ENCODE results near the gene CEBPG.
A peak's percentile ranks its signal among the peaks of the same experiment; 100 is the strongest.

Gene CEBPG

DNA sequence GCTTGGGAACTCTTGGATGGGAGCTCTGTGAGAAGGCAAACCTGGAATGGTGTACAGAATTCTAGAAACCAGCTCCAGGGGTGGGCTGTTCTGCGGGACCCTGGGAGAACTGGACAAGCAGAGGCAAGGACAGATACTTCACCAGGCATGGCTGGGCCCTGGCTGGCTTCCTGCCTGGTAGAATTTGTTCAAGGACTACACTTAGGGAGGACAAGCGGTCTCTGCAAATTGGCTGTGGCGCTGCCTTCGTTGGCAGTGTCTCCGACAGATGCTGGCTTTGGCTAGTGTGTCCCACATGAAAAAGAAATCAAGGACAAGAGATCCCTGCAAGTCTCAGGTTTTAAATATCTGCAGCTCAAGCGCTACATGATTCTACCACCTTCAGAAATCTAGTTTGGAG is 12.4 kb downstream of the CEBPG start:
- Mint-ChIP-seq H3K9me3 (no peaks in the 10 kb centered on the region), H3K36me3 (peaks cover 21% of the 10 kb centered on the region), H3K27ac (no peak overlapping the region), H3K27me3 (no peaks in the 10 kb centered on the region), H3K4me3 (no peak overlapping the region), H3K4me1 (peaks cover 26% of the 10 kb centered on the region)
- no peak for ATAC-seq

- Mint-ChIP-seq H3K9me3 (no peaks in the 10 kb centered on the region), H3K27me3 (no peaks in the 10 kb centered on the region), H3K27ac (no peak overlapping the region), H3K4me3 (no peak overlapping the region), H3K4me1 (peaks cover 21% of the 10 kb centered on the region), H3K36me3 (peaks cover 17% of the 10 kb centered on the region)
- ATAC-seq = no peak
Observed at GRCh38 chr19:33386361-33386858, 12.9 kb downstream of the CEBPG start.

GRCh38 chr19:33387351-33388230 is 14.1 kb downstream of the CEBPG start:
- no peak overlapping the region for H3K27ac Mint-ChIP-seq
- H3K9me3 Mint-ChIP-seq = no peaks in the 10 kb centered on the region
- no peak overlapping the region for H3K4me3 Mint-ChIP-seq
- no peaks in the 10 kb centered on the region for H3K27me3 Mint-ChIP-seq
- H3K4me1 Mint-ChIP-seq = peaks cover 13% of the 10 kb centered on the region
- peaks cover 17% of the 10 kb centered on the region for H3K36me3 Mint-ChIP-seq
- ATAC-seq = no peak

DNA sequence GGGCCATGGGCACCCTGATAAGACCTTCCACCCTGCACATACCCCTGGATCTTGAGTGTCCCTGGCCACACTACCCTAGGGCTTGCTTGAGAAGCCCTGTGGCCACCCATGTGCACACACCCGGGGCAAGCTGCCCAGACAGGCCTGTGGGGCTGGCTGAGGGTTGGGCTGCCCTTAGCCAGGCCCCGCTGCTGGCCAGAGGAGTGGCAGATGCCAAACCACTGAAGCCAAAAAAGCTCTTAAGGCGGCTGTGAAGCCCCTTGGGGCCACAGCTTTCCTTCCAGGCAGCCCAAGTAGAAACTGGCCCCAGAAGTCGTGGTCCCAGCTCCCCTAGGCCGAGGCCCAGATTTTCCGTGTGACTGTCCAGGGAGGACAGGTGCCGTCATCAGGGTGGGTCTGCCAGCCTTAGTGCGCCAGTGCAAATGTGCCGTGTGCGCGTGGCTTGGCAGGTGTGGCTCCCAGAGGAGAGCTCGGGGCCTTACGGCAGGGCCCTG is 14.8 kb downstream of the CEBPG start:
- peaks cover 8% of the 10 kb centered on the region for H3K4me1 Mint-ChIP-seq
- no peak for ATAC-seq
- H3K9me3 Mint-ChIP-seq = no peaks in the 10 kb centered on the region
- peaks cover 17% of the 10 kb centered on the region for H3K36me3 Mint-ChIP-seq
- H3K27me3 Mint-ChIP-seq = no peaks in the 10 kb centered on the region
- no peak overlapping the region for H3K27ac Mint-ChIP-seq
- H3K4me3 Mint-ChIP-seq = no peak overlapping the region

DNA sequence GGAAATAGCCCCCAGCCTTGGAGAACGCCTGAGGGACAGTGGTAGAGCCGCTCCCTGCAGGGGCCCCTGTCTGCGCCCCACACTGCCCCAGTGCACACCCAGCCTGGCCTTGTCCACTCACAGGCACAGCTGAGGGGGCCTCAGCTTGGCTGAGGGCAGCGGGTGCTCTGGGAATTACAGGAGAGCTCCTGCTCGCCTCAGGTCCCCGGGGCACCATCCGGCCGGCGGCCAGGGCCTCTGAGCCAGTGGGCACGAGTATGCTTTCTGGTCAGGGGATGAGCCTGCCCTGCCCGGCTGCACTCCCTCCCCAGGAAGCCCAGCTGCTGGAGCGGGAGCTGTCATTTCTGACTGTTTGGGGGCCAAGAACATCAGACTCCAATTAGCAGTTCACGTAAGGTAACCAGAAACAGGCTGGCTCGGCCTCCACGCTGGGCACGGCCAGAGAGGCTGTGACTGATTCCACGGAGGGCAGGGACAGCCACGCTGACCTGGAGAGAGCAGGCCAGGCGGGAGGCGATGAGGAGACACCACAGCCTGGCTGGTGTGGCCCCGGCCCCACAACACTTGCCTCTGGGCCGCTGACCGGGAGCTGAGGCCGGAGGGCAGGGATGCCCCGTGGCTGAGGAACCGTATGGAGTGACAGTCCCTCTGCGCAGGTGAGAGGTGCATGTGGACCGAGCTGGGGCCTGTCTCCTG is 15.4 kb downstream of the CEBPG start:
- Mint-ChIP-seq H3K27me3 (no peaks in the 10 kb centered on the region), H3K9me3 (no peaks in the 10 kb centered on the region), H3K4me1 (peaks cover 4% of the 10 kb centered on the region), H3K27ac (no peak overlapping the region), H3K4me3 (no peak overlapping the region), H3K36me3 (peaks cover 14% of the 10 kb centered on the region)
- ATAC-seq = no peak

DNA sequence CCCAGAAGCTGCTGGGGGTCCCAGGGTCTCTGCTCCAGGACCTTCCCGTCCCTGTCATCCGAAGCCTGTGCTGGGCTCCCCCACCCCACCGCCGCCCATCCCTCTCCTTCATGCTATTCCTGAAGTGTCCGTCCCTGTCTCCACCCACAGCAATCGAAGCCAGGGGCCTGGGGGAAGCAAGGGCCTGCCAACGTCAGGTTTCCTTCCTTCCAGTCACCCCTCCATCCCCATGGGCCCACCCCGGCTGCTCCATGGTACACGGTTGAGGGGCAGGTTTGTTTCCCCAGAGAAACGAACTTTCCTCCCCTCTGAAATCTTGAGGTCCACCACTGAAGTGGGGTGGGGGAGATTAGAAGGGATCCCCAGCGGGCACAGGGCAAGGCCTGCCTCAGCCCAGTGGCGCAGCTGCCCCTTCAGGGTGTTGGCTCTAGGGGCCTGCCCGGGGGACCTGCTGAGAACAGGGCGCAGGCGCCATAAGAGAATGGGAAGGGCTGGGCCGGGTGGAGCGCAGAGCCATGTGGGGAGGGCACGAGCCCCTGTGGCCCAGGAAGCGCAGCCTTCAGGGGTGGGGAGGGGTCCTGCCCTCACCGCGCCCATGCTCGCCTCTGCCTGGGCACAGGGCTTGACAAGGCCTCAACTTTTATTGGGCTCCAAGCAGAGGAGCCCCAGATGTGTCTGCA is 16.1 kb downstream of the CEBPG start:
- no peak overlapping the region for H3K4me3 Mint-ChIP-seq
- H3K27ac Mint-ChIP-seq = no peak overlapping the region
- no peaks in the 10 kb centered on the region for H3K27me3 Mint-ChIP-seq
- ATAC-seq = peak; percentile 5
- no peaks in the 10 kb centered on the region for H3K4me1 Mint-ChIP-seq
- no peaks in the 10 kb centered on the region for H3K9me3 Mint-ChIP-seq
- peaks cover 10% of the 10 kb centered on the region for H3K36me3 Mint-ChIP-seq

DNA sequence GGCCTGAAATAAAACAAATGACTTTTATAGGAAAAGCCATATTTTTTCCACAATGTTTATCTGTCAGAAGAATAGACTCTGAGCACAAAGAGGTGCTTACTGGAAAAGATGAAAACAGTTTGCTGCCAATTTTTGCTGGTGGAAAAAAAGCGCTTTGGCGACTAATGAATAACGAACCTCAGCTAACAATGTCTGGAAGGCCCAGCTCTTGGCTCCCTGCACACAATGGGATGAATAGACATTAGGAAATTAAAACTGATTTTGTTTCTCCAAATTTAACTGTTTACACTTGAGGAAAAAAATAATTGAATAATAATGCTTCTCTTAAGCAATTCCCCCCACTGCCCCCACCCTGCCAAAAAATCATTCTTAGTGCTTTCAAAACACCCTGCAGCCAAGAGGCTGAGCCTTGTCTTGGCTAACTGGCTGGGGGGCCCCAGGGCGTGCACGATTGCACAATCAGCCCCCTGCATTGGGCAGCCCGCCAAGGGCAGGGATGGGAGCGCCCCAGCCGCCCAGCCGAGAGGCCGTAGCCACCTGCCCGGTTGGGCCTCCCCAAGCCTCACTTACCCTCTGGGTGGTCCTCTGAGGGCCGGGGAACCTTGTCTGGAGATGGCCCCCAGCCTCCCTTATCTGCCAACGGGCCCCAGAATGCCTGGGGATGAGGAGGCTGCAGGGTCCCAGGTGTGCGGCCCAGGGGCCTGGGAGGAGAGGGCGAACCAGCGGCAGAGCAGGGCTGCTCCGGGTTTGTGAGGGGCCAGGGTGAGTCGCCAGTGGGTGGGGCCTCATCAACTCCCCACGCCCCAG is 16.8 kb downstream of the CEBPG start:
- H3K4me1 Mint-ChIP-seq = no peaks in the 10 kb centered on the region
- H3K27me3 Mint-ChIP-seq = no peaks in the 10 kb centered on the region
- no peak overlapping the region for H3K27ac Mint-ChIP-seq
- no peak overlapping the region for H3K4me3 Mint-ChIP-seq
- H3K9me3 Mint-ChIP-seq = no peaks in the 10 kb centered on the region
- H3K36me3 Mint-ChIP-seq = peaks cover 10% of the 10 kb centered on the region
- no peak for ATAC-seq

DNA sequence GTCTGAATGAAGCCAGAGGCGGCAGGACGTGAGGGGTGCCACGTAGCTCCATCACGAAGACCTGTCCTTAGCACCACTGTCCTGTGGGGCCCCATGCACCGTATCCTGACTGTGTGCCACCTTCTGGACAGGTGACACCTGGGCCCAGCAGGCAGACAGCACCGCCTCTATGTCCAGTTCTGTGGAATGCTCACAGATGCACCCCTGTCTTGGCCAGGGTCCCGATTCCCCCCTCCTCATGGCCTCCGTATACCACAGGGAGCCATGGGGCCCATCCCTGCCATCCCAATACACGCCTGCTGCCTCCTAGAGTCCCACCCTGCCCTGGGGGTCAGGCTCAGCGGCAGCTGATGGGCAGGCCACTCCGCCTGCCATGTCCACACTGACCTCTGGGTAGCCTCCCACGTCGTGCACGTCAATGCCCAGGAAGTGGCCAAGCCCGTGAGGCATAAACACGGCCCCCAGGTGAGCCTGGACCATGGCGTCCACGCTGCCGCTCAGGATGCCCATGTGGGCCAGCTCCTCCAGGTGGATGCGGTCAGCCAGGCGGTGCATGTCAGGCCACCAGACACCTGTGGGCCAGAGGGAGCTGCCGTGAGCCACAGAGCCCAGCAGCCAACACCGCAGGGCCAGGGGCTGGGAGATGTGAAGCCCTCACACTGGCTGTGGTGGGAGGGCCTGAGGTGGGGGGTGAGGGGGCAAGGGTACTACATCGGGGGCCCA is 17.6 kb downstream of the CEBPG start:
- no peak for ATAC-seq

DNA sequence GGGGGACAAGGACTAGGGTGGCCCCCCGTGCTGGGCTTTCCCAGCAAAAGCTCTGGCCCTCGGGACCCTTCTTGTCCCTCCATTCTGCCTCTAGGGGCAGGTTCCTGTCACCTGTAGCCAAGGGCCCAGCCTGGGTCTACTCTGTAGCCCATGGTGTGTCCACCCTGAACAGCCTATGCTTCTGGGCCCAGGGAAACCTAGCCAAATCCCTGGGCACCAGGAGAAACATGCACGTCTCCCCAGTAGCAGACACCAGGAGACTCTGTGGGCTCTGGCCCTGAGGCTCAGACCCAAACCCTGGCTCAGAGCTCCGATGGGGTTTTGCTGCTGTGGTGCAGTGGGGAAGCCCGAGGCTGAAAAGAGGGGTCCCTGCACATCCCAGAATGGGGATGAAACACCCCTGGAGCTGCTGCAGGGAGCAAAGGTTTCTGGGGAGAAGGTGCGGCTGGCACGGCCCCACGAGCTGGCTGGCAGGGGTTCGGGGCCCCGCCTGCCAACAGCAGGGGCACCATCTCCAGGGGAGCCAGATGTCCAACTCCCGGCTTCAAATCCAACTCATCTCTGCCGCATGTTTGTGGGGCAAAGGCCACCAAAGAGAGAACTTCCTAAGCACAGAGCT is 18.2 kb downstream of the CEBPG start:
- Mint-ChIP-seq H3K36me3 (peaks cover 8% of the 10 kb centered on the region), H3K4me3 (no peak overlapping the region), H3K27ac (no peak overlapping the region), H3K27me3 (no peaks in the 10 kb centered on the region), H3K4me1 (no peaks in the 10 kb centered on the region), H3K9me3 (no peaks in the 10 kb centered on the region)
- no peak for ATAC-seq

More for the DNA sequence above, 17.6 kb downstream of the CEBPG start:
- Mint-ChIP-seq H3K36me3 (peaks cover 10% of the 10 kb centered on the region), H3K9me3 (no peaks in the 10 kb centered on the region), H3K27me3 (no peaks in the 10 kb centered on the region), H3K4me1 (no peaks in the 10 kb centered on the region), H3K4me3 (no peak overlapping the region), H3K27ac (no peak overlapping the region)

DNA sequence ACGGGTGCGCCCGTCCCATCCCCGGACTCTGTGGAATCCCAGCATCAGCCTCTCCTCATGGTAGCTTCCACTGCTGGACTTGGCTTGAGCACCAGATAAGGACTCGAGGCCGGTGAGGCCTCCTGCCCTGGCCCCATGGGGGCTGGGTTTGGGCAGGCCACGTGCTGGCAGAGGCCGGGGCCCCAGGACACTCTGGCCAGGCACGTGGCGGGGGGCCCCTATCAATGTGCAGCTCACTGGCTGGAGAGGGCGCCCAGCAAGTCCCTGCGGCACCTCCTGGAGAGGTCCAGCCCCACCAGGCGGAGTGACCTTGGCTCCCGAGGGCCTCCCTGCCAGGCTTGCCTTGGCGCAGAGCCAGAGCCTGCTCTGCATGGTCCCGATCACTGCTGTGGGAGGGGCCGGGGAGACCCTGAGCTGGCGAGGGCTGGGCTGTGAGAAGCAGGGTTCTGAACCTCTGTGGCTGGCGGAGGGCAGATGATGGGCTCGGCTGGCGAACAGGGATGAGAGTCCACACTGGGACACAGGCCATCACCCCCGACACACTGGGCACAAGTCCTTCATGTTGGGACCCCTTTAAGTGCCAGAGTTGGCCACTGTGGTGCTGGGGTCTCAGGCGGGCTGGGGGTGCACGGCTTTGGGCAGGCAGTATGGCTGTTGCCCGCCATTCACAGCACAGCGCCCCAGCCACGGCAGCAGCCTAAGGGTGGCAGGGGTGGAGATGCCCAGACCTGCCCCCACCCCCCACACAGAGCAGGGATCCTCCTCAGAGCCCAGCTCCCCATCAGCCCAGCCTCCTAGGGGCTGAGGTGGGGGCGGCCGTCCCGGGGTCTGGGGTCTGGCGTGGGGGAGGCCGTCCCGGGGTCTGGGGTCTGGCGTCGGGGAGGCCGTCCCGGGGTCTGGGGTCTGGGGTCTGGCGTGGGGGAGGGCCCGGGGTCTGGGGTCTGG is 19.1 kb downstream of the CEBPG start:
- Mint-ChIP-seq H3K4me1 (no peaks in the 10 kb centered on the region), H3K27ac (no peak overlapping the region), H3K27me3 (no peaks in the 10 kb centered on the region), H3K9me3 (no peaks in the 10 kb centered on the region), H3K4me3 (no peak overlapping the region), H3K36me3 (no peaks in the 10 kb centered on the region)
- peak; percentile 25 for ATAC-seq

GRCh38 chr19:33393286-33394005 is 19.9 kb downstream of the CEBPG start:
- Mint-ChIP-seq H3K27ac (no peak overlapping the region), H3K4me1 (no peaks in the 10 kb centered on the region), H3K36me3 (no peaks in the 10 kb centered on the region), H3K4me3 (no peak overlapping the region), H3K9me3 (no peaks in the 10 kb centered on the region), H3K27me3 (no peaks in the 10 kb centered on the region)
- no peak for ATAC-seq

GRCh38 chr19:33394006-33394722 is 20.7 kb downstream of the CEBPG start:
- H3K4me1 Mint-ChIP-seq = no peaks in the 10 kb centered on the region
- no peaks in the 10 kb centered on the region for H3K36me3 Mint-ChIP-seq
- no peak for ATAC-seq
- no peaks in the 10 kb centered on the region for H3K9me3 Mint-ChIP-seq
- H3K4me3 Mint-ChIP-seq = no peak overlapping the region
- H3K27ac Mint-ChIP-seq = no peak overlapping the region
- H3K27me3 Mint-ChIP-seq = no peaks in the 10 kb centered on the region
